Activated gamma-delta T cell (primary cell): ENCODE data around the gene DNHD1.
A peak's percentile ranks its signal among the peaks of the same experiment; 100 is the strongest.

Experiments used
- DNase-seq: peaks from one replicate; lab custom pipeline; 2025; lab: John Stamatoyannopoulos, UW

DNHD1 gene

DNA sequence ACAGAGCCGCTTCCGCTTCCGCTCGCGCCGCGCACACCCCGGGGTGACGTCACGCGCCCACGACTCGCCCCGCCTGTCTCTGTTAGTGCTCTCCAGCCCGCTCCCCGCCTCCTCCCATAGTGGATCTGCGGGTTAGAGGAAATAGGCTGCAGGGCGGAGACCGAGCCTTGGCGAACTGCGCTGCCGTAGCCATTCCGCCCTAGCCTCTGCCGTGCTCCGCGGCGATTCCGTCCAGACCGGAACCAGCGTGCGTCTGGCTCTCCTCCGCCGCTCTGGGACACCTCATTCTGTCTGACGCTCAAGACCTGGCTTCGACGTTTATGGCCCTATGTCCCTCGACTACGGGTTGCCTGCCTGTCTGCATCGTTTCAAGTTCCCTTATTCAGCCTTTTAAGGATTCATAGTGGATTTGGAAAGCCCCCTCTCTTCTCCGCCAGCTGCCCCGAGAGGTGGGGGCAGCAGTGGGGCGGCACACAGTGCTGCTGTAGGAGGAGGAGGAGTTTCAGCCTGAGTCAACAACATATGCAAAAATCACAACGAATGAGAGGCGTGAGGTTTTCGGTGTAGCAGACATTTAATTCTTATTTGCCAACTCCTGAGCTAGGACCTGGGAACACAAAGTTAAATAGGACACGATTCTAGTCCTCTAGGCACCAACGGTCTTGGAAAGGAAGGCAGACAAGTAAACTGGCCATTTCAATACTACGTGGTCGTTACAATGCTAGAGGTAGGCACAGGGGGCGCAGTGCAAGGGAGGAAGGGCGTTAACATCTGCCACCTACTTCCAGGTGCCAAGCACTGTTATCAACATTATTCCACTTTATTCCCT, 115.3 kb downstream of the DNHD1 start, which contains the start of gene TAF10:
Gene TAF10, minus strand, starts transcription at position 4 of the 829 bp plus-strand sequence. CDS start 27 bp downstream, outside the sequence.
- DNase-seq: peak; percentile 91

DNA sequence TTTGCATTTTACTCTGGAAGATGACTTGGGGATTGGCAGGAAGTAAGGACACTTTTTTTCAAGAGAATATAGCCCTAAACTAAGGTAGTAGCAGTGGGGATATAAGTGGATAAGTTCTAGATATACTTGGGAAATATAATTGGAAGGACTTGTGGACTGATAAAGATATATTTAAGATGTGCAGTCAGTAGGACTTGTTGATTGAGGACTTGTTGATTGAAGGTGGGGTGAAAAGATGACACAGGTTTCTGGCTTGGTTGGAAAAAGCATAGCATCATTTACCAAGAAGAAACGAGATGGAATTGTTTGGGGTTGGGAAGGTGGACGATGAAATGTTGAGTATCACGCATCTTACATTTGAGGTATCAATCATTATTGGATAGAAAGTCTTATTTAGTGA, 116.4 kb downstream of the DNHD1 start:
- DNase-seq: no peak

DNA sequence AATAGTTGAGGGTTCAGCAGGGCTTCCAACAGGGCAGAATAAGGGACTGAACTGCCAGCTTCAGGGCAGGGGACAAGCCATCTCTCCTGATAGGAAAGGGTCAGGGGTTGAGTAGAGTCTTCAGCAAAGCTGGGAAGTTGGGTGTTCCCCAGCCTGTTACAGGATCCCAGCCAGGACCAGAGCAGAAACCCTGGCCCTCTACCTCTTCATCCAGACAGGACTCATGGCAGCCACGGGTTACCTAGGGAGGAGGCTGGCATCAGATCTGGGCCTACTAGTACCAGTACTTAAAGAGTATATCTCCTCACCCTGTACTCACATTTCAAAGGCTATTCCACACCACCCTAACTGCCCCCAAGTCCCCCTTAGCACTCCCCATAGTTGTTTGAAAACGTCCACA, 117.4 kb downstream of the DNHD1 start:
- DNase-seq: no peak

DNA sequence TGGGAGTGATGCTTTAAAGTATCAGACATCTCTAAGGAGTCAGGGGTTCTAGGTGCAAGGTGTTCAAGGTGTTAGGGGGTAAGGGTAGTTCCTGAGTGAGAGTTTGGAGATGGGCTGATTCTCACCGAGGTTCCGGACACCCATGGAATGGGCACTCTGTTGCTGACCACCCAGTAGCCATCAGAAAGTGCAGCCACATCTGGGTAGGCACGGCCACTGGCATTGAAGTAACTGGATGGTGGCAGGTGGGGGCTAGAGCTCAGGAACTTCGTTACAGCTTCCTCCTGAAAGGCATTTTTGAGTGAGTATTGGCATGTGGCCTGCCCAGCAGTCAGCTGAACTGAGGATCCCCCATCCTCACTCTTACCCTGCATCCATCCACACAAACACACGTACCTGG, 118.0 kb downstream of the DNHD1 start:
- no peak for DNase-seq

- no peak for DNase-seq
These were observed 119.0 kb downstream of the DNHD1 start for GRCh38 chr11:6615882-6616585.

DNA sequence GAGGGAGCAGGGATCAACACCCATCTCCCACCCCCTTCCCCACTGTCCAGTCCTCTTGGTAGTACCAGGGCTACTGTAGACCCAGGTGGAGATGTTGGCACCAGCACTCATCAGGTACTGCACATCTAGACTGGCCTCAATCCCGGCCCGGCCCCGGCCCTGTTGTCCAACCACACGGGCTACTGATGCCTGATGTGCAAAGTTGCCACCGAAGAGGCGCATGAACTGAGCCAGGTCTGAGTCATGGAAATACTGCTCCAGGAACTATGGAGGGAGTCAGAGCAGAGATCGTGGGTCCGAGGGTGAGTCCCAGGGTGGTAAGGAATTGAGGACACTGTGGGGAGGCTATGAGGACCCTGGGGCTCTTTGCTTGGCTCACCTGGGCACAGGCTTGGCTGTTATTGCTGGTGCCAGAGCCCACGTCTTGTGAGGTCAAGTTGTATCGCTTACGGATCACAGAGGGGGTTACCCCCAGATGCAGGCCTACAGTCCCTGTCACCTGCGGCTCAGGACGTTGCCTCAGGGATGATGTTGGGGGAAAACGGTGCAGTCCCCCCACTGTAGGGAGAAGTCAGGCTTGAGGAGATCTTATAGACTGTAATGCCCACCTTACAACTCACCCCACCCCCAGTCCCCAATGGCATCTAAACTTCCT, 119.6 kb downstream of the DNHD1 start:
- no peak for DNase-seq

GRCh38 chr11:6617315-6617781, 120.3 kb downstream of the DNHD1 start:
- no peak for DNase-seq

- DNase-seq: no peak
These were observed 121.3 kb downstream of the DNHD1 start for GRCh38 chr11:6618117-6619003.

DNA sequence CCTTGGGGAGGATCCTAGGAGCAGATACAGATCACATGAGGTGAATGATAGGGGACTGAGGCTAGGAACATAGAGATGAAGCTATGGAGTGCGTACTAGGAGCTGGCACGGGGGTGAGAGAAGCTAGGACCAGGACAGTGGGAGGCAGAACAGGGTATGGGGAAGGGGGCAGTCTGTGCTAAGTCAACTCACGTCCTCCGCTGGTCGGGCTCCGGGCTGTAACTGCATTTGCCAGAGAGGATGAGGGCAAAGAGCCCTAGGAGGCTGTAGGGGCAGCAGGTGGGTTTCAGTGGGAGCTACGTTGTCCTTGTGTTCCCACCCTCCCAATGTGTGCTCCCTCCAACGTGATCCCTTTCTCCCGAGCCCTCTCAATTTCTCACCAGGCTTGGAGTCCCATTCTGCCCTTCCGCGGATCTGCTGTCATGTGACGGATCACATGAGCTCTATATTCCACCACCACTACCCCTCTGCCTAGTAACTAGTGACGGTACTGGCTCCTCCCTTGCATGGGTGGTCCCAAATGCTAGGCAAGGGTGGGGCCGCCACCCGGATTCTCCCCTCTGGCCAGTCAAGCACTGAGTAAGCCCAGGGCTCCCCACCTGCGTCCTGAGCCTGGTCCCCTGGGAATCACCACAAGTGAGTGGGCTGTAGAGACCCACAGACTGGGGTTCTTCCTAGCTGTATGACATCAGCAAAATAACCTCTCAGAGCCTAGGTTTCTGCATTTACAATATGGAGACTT, 122.1 kb downstream of the DNHD1 start, which contains the start of gene TPP1:
Gene TPP1, minus strand, starts transcription at position 419 of the 742 bp plus-strand sequence. Its CDS starts 22 bp downstream, at position 397.
- peak; percentile 46 for DNase-seq

DNA sequence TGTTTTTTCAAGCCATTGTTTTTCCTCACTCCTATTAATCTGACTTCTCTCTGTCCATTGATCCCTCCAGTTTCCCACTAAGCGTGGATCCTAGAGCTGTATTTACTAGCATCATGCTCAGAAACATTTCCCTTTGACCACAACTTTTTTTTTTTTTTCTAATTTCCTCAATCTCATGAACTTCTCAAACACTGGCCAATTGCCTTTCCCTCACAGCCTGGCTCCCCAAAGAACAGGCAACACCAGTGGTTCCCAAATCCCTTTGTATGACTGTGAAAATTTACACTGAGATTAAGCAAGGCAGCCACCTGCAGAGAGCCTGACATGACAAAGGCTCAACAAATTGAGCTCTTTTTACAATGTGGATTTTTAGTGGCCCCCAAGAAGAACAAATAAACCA, 123.6 kb downstream of the DNHD1 start:
- DNase-seq: no peak
